B cell (primary cell): ENCODE measurements around the gene BTN3A1. TPM values are rescaled to one million over a fixed set of nuclear protein-coding genes. Genes with fewer than 3 reads are reported as not detected.

Experiments used
- ATAC-seq: fragments of 200-7000 bp; cut with Tn5 transposase; one replicate; pipeline ENCODE4 v1.10.0; 2021; ENCODE audit warnings: low read depth, mild to moderate bottlenecking, moderate number of reproducible peaks, moderate library complexity
- CTCF ChIA-PET: fragments of 350-600 bp; sonication (Branson Sonifier 250); formaldehyde crosslinking; loops from one replicate; lab custom pipeline; 2021; ENCODE audit warnings: antibody characterized with exemption, inconsistent platforms; lab: Charles Lee
- POLR2A ChIA-PET: fragments of 350-600 bp; sonication (Branson Sonifier 250); formaldehyde crosslinking; loops from one replicate; lab custom pipeline; 2021; ENCODE audit warnings: antibody characterized with exemption; lab: Charles Lee
- DNase-seq: peaks from one replicate; pipeline ENCODE4 v3.0.0; 2013
- H2AFZ ChIP-seq: 2 replicates; pipeline ENCODE4 v1.6.1; 2012; ENCODE audit warnings: mild to moderate bottlenecking, low read depth, low read length; ENCODE audit not compliant: insufficient read depth, poor library complexity, severe bottlenecking
- H3K27ac ChIP-seq, 2 donors: 1 replicate in 1 of 2; 2 replicates in 1 of 2; pipeline ENCODE4 v1.5.1; 2012 to 2013; ENCODE audit warnings: low read length in 2 of 2, mild to moderate bottlenecking in 2 of 2, moderate library complexity in 1 of 2
- H3K27me3 ChIP-seq, 4 experiments: fragments of 200-600 bp in 1 of 4; sonication (generic) in 1 of 4; replicated peaks in 1 of 4; 1 replicate in 2 of 4; 2 replicates in 2 of 4; pipeline versions ENCODE4 v1.6.1 to v1.7.0; 2013 to 2016; ENCODE audit warnings: low read length in 3 of 4, mild to moderate bottlenecking in 2 of 4, mixed read lengths in 1 of 4, moderate library complexity in 1 of 4; ENCODE audit not compliant: insufficient read depth in 4 of 4, control insufficient read depth in 3 of 4; ENCODE audit errors: control extremely low read depth in 1 of 4
- H3K36me3 ChIP-seq, 2 experiments: replicated peaks in 1 of 2; 1 replicate in 1 of 2; 2 replicates in 1 of 2; pipeline versions ENCODE4 v1.6.1 to v1.7.1; 2013; ENCODE audit warnings: low read length in 1 of 2; ENCODE audit not compliant: insufficient read depth in 2 of 2, control insufficient read depth in 1 of 2; ENCODE audit errors: control extremely low read depth in 1 of 2, extremely low read depth in 1 of 2
- H3K4me1 ChIP-seq, 2 donors: fragments of 200-600 bp in 1 of 2; sonication (generic) in 1 of 2; 1 replicate in 1 of 2; 2 replicates in 1 of 2; pipeline versions ENCODE4 v1.5.1 to v1.6.1; 2013 to 2017; ENCODE audit warnings: low read length in 2 of 2; ENCODE audit not compliant: control insufficient read depth in 2 of 2, insufficient read depth in 2 of 2
- H3K4me2 ChIP-seq: replicated peaks from 2 replicates; pipeline ENCODE3; 2012; ENCODE audit warnings: mild to moderate bottlenecking, low read depth, low read length; ENCODE audit not compliant: poor library complexity, severe bottlenecking
- H3K4me3 ChIP-seq, 5 experiments: fragments of 200-600 bp in 1 of 5; sonication (generic) in 1 of 5; 1 replicate in 3 of 5; 2 replicates in 2 of 5; pipeline versions ENCODE4 v1.5.1 to v1.7.0; 2011 to 2016; ENCODE audit warnings: low read length in 4 of 5, mild to moderate bottlenecking in 4 of 5, low read depth in 2 of 5, control low read depth in 1 of 5, moderate library complexity in 1 of 5; ENCODE audit not compliant: insufficient read depth in 1 of 5; ENCODE audit errors: control extremely low read depth in 1 of 5, extremely low read depth in 1 of 5
- H3K79me2 ChIP-seq: fragments of 200-600 bp; sonication (generic); one replicate; pipeline ENCODE4 v1.6.0; 2016; ENCODE audit warnings: low read length; ENCODE audit not compliant: control insufficient read depth, insufficient read depth
- H3K9ac ChIP-seq: fragments of 200-600 bp; sonication (generic); 2 replicates; pipeline ENCODE4 v1.6.1; 2017; ENCODE audit warnings: mild to moderate bottlenecking, low read length, moderate library complexity
- H3K9me3 ChIP-seq, 3 donors: one replicate each; pipeline versions ENCODE4 v1.6.1 to v1.7.1; 2013; ENCODE audit warnings: low read length in 2 of 3; ENCODE audit not compliant: control insufficient read depth in 2 of 3, insufficient read depth in 1 of 3; ENCODE audit errors: control extremely low read depth in 1 of 3
- H4K20me1 ChIP-seq: 2 replicates; pipeline ENCODE4 v1.6.0; 2012; ENCODE audit warnings: mild to moderate bottlenecking, low read length; ENCODE audit not compliant: insufficient read depth, control insufficient read depth, poor library complexity, severe bottlenecking
- H3K27ac Mint-ChIP-seq: one replicate; pipeline ENCODE4 v1.8.0; 2021; ENCODE audit warnings: mixed read lengths
- H3K27me3 Mint-ChIP-seq: one replicate; pipeline ENCODE4 v1.8.0; 2021; ENCODE audit warnings: mixed read lengths
- H3K4me1 Mint-ChIP-seq: one replicate; pipeline ENCODE4 v1.8.0; 2021; ENCODE audit warnings: mixed read lengths
- H3K4me3 Mint-ChIP-seq: one replicate; pipeline ENCODE4 v1.8.0; 2021; ENCODE audit warnings: mixed read lengths
- H3K9me3 Mint-ChIP-seq: one replicate; pipeline ENCODE4 v1.8.0; 2022; ENCODE audit warnings: mixed read lengths; ENCODE audit not compliant: insufficient read depth
- EZH2 ChIP-seq: IDR thresholded peaks from 2 replicates; pipeline ENCODE4 v1.6.1; 2012; ENCODE audit warnings: borderline replicate concordance, low read depth, mild to moderate bottlenecking, moderate library complexity, low read length; ENCODE audit not compliant: insufficient read depth, poor library complexity, severe bottlenecking
- WGBS: methylation state at CpG from one replicate; pipeline ENCODE4 v1.1.5; 2013; ENCODE audit warnings: missing lambda C conversion rate; ENCODE audit not compliant: insufficient coverage; 5-methylcytosine and 5-hydroxymethylcytosine counted together
- intact Hi-C: fragments of 100-400 bp; cut with micrococcal nuclease; formaldehyde crosslinking; loops from one replicate; pipeline ENCODE4 v1.10.0; 2022
- polyA plus RNA-seq: library from polyadenylated mRNA; depleted of rRNA; stranded (reverse); fragments of >200 nt; gene quantifications from 2 replicates; pipeline ENCODE4 v1.2.3, GENCODE V29; 2012
- total RNA-seq, 2 donors: library from RNA; stranded (reverse); fragments of 120-200 nt in 1 of 2; gene quantifications; 1 replicate in 1 of 2; 2 replicates in 1 of 2; pipeline versions ENCODE4 v1.2.3 to v1.2.4, GENCODE V29; 2013 to 2022
- TF ChIP-seq, protein P1 (sequence below): fragments of 200-600 bp; IDR thresholded peaks from one replicate; pipeline ENCODE4 v1.8.0; 2022; ENCODE audit warnings: antibody characterized with exemption, mild to moderate bottlenecking

BTN3A1 gene
- total and polyA plus RNA-seq, 2 donors (not counting 1 experiment from before 2014, with no cell fraction given): 133 to 175 TPM

DNA sequence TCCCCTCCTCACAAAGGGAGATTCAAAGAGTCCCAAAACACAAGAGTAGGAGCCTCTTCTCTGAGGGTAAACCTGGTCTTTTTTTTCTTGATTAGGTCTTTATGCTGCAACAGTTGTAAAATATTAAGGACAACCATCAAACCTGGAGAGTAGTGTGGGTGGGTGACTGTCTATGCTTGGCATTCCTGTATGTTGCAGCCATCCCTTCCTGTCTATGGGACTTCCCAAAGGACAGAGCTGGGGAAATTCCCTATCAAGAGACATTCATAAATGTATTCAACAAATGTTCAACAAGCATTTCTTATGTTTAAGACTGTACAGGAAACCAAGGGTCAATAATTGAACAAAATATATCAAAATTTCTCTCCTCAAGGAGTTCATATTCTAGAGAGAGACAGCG, 13.6 kb upstream of the BTN3A1 start:
- no CpG with 5 or more reads among the region's 1 CpG for WGBS
- Histone ChIP-seq H3K4me3 (no peak overlapping the region), H3K27me3 (no peaks in the 10 kb centered on the region), H3K79me2 (peaks cover 32% of the 10 kb centered on the region), H3K27ac (peak overlapping the region in 1 of 2 donors; percentile 18), H3K9ac (no peak overlapping the region), H3K36me3 (peaks cover 2 to 61% of the 10 kb centered on the region in 2 experiments), H2AFZ (no peak overlapping the region), H3K4me1 (peaks cover 35 to 50% of the 10 kb centered on the region in 2 donors), H3K4me2 (no peak overlapping the region), H4K20me1 (peaks cover 12% of the 10 kb centered on the region), H3K9me3 (peaks cover 0 to 4% (median 0%) of the 10 kb centered on the region in 3 donors)
- Mint-ChIP-seq H3K27ac (peak overlapping the region; percentile 71), H3K4me1 (peaks cover 57% of the 10 kb centered on the region), H3K27me3 (no peaks in the 10 kb centered on the region), H3K4me3 (no peak overlapping the region), H3K9me3 (no peaks in the 10 kb centered on the region)
- TF ChIP-seq EZH2: no peak
- TF ChIP-seq, protein P1, sequence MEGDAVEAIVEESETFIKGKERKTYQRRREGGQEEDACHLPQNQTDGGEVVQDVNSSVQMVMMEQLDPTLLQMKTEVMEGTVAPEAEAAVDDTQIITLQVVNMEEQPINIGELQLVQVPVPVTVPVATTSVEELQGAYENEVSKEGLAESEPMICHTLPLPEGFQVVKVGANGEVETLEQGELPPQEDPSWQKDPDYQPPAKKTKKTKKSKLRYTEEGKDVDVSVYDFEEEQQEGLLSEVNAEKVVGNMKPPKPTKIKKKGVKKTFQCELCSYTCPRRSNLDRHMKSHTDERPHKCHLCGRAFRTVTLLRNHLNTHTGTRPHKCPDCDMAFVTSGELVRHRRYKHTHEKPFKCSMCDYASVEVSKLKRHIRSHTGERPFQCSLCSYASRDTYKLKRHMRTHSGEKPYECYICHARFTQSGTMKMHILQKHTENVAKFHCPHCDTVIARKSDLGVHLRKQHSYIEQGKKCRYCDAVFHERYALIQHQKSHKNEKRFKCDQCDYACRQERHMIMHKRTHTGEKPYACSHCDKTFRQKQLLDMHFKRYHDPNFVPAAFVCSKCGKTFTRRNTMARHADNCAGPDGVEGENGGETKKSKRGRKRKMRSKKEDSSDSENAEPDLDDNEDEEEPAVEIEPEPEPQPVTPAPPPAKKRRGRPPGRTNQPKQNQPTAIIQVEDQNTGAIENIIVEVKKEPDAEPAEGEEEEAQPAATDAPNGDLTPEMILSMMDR: no peak
- DNase-seq (no peak), ATAC-seq (no peak)
- ChIA-PET POLR2A (no interaction called here), CTCF (interaction anchor here (1.4 kb wide), 1 partner anchor 8 kb away, joined by 3 read pairs; no protein-coding TSS in a partner anchor)
- intact Hi-C loops: no loop called here

DNA sequence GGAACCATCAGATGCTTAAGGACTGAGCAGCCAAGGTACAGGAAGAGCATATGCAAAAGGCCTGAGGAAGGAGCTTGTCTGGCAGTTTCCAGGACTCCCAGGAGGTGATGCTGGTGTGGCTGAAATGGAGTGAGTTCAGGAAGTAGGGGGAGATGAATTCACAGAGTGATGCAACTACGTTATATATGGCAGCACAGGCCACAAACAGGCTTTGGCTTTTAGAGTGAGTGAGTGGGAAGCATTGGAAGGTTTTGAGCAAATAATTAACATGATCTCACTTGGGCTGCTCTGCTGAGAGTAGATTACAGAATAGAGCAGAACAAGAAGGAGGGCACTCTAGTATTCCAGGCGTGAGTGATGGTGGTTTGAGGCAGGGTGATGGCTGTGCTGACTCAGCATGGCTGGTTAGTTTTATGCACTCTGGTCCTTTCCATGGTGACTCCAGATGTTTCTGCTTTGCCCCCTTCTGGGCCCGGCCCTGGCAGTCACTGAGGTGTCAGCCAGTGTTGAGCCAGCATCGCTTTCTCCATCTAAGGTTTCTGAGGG, 12.7 kb upstream of the BTN3A1 start:
- Histone ChIP-seq H3K9ac (no peak overlapping the region), H3K27me3 (no peaks in the 10 kb centered on the region), H3K4me2 (no peak overlapping the region), H2AFZ (no peak overlapping the region), H3K4me3 (no peak overlapping the region), H3K36me3 (peaks cover 2 to 61% of the 10 kb centered on the region in 2 experiments), H3K79me2 (peaks cover 24% of the 10 kb centered on the region), H3K27ac (peak overlapping the region in 1 of 2 donors; percentile 10), H3K9me3 (peaks cover 0 to 4% (median 0%) of the 10 kb centered on the region in 3 donors), H3K4me1 (peaks cover 36 to 42% of the 10 kb centered on the region in 2 donors), H4K20me1 (peaks cover 12% of the 10 kb centered on the region)
- no peaks in the 10 kb centered on the region for H3K27me3 Mint-ChIP-seq
- H3K9me3 Mint-ChIP-seq: no peaks in the 10 kb centered on the region
- peak overlapping the region; percentile 52 for H3K27ac Mint-ChIP-seq
- DNase-seq (no peak), ATAC-seq (no peak)
- H3K4me1 Mint-ChIP-seq: peaks cover 52% of the 10 kb centered on the region
- H3K4me3 Mint-ChIP-seq: no peak overlapping the region
- no peak for TF ChIP-seq EZH2
- TF ChIP-seq, protein P1: no peak
- intact Hi-C loops: no loop called here
- CTCF ChIA-PET: interaction anchor here (1.4 kb wide), 1 partner anchor 9 kb away, joined by 3 read pairs; no protein-coding TSS in a partner anchor
- POLR2A ChIA-PET: no interaction called here
- 94% methylated on average over 4 of the region's 4 CpGs for WGBS
